NCI-H1092 (cell line): Measurements from ENCODE around the gene CMTM8.

Experiments
- DNase-seq: peaks from one replicate; lab custom pipeline; 2025; lab: John Stamatoyannopoulos, UW

The CMTM8 gene

DNA sequence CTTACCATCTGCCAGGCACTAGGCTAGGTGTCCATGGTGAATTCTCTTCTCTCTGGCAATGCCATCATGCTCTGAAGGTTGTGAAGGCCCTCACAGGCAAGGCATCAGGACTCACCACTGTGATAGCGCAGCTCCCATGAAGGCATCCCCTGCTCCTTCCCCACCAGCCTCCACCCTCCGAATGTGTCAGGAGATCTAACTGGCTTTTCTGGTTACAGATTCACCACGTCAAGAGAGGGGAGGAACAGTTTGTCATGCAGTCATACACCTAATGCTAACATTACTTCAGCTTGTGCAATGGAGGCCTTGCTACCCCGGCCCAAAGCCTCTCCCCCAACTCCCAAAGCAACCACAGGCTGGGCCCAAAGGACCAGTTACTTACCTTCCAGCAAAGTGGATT is 8.9 kb upstream of the CMTM8 start:
- DNase-seq, result no peak

DNA sequence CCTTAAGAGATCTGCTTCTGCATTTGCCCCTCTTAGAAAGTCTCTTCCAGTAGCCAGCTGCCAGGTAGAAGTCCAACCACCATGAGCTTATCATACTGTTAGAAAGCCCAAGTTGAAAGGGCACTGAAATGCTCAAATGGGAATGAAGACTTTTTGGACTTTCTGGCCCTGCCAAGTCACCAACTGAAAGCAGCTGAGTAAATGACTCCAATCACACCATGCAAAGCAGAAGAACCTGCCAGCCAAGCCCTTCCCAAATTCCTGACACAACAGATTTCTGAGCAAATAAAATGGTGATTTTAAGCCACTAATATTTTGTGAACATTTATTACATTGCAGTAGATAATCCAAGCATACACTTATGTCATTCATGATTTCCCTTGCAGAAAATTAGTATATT is 2.1 kb upstream of the CMTM8 start:
- no peak for DNase-seq

GRCh38 chr3:32237670-32238452 is 619 bp upstream of the CMTM8 start:
- no peak for DNase-seq

DNA sequence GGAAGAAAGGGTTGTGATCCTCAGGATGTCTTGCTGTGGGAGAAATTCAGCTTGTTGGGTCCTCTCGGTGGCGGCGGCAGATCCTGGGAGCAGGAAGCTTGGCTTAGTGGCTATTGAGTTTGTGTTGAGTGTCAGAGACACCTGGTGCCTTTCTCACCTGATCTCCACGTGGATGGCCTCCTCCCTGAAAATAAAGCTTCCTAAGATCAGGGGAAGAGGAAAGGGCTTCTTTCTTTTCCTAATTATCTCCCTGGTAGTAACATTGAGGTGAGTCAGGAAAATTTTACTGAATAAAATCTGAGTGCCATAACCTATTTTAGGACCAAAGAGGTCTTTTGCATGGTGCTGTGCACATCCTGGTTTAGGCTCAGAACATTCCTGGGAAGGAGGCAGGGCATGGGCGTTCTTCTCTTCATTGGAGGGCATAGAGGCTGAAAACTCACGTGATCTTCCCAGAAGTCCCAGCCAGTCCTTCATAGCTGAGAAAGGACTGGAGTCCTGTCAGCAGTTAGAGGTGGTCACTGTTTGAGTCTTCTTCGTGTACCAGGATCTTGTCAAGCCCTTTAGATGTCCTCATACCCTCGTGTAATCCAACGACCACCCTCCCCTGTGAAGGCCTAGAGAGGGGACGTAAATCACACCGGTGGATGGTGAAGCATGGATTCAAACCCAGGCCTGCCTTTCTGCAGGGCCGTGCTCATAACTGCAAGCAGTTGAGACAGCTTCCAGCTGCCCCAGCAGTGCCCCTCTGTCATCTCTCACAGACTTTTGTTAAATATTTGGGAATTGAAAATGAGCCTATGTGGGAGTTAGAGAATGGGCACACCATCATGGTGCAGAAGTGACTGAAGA is 1.1 kb downstream of the CMTM8 start:
- no peak for DNase-seq

DNA sequence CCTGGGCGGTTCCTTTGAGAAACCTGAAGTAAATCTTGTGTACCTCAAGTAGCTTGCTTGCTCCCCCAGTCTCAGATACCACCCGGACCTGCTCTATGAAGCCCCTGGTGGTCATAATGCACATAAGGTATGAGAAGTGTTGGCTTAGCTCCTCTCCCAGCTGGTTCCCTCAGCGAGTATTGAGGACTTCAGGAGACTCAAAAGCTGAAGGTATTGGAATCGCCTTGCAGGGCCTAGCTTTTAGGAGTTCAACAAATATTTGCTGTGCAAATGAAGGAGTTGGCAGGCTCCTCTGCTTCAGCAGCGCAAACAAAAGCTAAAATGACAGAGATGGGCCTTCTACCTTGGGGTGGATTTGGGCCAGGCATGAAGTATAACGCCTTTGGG is 1.7 kb downstream of the CMTM8 start:
- peak; percentile 64 for DNase-seq

- no peak for DNase-seq
Measured at GRCh38 chr3:32241100-32241499, 2.6 kb downstream of the CMTM8 start.

DNA sequence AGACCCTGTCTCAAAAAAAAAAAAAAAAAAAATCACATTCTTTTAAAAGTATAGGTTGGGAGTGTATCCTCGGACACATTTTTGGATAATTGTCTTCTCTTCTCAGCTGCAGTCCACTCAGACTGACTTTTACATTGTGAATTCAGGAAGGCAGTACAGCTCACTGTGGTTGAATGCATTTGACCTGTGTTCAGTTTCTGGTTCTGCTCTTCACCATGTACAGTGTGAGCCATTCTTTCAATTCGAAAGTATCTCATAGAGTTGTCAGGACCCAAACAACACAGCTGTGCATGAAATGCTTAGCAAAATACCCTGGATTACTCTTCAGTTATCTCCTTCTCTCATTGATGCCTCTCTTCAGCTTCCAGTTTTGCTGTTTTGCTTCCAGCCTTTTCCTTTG is 5.0 kb downstream of the CMTM8 start:
- no peak for DNase-seq

GRCh38 chr3:32245200-32245599 is 6.7 kb downstream of the CMTM8 start:
- DNase-seq, result no peak

DNA sequence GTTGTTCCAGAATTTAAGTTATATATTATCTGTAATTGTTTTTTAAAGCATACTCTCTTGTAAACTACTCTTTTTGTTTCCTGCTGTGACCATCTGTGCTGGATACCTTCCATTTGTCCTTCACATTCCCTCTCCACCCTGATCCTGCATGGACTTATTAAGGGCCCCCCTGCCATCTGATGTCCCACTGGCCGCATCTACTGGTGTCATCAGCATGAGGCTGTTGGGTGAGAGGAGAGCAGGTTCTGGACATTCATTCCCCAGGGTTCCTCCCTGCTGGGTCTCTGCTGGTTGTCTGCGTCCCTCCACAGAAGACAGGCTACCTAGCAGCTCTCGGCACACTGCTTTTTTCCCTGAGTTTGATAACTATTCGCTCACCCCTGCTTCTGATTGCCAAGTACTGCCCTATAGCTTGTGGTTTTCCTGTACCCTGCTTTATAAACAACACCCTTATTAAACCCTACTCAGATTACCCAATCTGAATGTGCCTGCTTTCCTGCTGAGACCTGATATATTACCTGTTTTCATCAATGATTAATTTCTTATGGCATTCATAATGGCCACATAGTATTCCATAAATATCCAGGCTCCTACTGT is 7.7 kb downstream of the CMTM8 start:
- no peak for DNase-seq

- DNase-seq, result no peak
Measured at GRCh38 chr3:32249184-32249782, 10.8 kb downstream of the CMTM8 start.

DNA sequence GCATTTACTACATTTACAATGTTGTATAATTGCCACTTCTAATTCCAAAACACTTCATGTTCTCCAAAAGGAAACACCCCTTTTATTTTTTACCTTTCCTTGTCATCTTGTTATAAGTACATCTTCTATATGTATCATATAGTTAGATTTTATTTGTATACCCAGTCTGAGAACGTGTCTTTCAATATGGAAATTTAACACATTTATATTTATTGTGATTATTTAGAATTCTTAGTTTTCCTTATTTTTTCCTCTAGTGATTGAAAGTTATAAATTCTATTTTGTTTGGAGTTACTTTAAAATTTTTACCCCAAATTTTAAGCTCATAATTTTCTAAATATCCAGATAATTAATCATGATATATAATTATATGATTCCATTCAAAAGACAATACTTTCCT is 15.8 kb downstream of the CMTM8 start:
- no peak for DNase-seq

DNA sequence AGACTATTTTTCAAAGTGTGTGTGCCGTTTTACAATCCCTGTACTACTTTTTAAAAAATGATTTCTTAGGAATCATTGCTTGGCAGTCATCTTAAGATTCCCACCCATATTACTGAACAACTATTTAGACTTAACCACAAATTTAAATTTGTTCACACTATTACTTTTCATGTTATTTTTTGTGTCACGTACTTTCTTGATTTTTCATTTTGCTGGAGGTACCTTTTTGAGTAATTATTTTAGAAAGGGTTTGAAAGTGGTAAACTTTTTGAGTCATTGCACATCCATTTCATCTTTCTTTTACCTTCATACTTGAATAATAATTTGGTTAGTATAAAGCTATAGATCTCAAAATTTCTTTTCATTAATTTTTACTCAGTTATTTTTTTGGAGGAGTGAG is 16.9 kb downstream of the CMTM8 start:
- no peak for DNase-seq

GRCh38 chr3:32256206-32256605 is 17.7 kb downstream of the CMTM8 start:
- DNase-seq, result no peak

DNA sequence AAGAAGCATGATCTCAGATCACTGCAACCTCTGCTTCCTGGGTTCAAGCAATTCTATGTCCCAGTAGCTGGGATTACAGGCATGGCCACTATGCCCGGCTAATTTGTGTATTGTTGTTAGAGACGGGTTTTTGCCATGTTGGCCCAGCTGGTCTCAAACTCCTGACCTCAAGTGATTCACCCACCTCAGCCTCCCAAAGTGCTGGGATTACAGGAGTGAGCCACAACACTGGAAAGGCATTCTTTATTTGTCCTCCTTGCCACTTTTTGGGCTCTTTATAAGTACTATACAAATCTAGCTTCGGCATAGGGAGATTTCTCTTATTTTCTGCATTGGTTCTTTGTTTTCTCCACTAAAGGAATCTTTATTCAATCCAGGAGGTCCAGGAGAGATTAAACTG is 18.6 kb downstream of the CMTM8 start:
- DNase-seq, result no peak

- DNase-seq, result no peak
Measured at GRCh38 chr3:32257641-32258438, 19.4 kb downstream of the CMTM8 start.

DNA sequence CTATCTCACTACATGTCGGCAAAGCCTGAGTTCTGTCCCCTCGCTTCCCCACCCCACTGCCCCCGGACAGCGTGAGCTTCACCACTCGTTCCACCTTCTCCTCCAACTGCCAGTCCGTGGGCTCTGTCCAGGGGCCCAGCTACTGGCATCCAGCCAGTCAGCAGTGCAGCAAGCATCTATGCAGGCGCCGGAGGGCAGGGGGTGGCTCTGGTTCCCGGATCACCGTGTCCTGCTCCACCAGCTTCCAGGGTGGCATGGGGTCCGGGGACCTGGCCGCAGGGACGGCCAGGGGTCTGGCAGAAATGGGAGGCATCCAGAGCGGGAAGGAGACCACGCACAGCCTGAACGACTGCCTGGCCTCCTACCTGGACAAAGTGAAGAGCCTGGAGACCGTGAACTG is 20.4 kb downstream of the CMTM8 start:
- no peak for DNase-seq

GRCh38 chr3:32261545-32261944 is 23.1 kb downstream of the CMTM8 start:
- no peak for DNase-seq

GRCh38 chr3:32262201-32262600 is 23.7 kb downstream of the CMTM8 start:
- DNase-seq, result no peak

- DNase-seq, result no peak
Measured at GRCh38 chr3:32274306-32274705, 35.8 kb downstream of the CMTM8 start.

- no peak for DNase-seq
Measured at GRCh38 chr3:32275506-32275905, 37.0 kb downstream of the CMTM8 start.

DNA sequence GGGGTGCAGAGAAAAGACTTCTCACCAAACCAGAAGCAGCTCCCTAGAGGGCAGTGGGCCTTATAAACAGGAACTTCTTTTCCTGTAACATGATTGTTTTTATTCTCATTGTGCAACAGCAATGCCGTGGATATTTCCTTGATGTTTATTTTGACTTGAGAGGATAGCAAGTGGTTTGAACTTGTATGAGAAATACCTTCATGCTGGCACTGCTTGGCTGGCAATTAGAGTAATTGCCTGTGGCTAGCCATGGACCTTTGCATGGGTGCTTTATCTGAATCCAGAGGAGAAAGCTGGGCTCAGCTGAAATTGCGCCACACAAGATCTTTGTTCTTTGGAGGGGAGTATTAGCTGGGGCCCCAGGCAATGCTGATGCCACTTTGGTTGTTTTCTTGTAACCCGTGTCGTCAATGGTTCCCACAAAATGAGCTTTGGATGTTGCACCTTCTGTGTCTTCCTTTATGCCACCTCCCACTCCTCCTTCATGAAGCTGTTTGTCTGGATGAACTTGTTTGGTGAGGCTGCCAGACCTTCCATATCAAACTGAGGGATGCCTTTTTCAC is 37.9 kb downstream of the CMTM8 start:
- no peak for DNase-seq
